Measurements from ENCODE around the gene SEMG2. TPM values are rescaled to one million over a fixed set of nuclear protein-coding genes. Genes with fewer than 3 reads are reported as not detected.

Gene SEMG2
- total RNA-seq, 3 donors from 2014 or later (not counting 1 experiment from before 2014, with no cell fraction given), result not detected

GRCh38 chr20:45258259-45258658 is 37.1 kb downstream of the SEMG2 start:
- H3K27ac ChIP-seq (ENCODE audit: low read length), result no peak overlapping the region
- Mint-ChIP-seq H3K4me3 (no peak overlapping the region), H3K27me3 (ENCODE audit: low read depth in 2 of 2) (peaks cover 19 to 39% of the 10 kb centered on the region in 2 donors), H3K4me1 (no peaks in the 10 kb centered on the region), H3K9me3 (no peaks in the 10 kb centered on the region), H3K27ac (no peak overlapping the region), H3K36me3 (no peaks in the 10 kb centered on the region)
- TF ChIP-seq CTCF (IDR thresholded peaks at IDR 0.05), result no peak
- H3K36me3 ChIP-seq (ENCODE audit: control insufficient read depth, insufficient read depth, low read length), result no peaks in the 10 kb centered on the region
- no peak overlapping the region for H3K4me3 ChIP-seq (ENCODE audit: low read length)
- DNase-seq (no peak), ATAC-seq (no peak)
- intact Hi-C loops (cut with micrococcal nuclease), result no loop called here
- peaks cover 6% of the 10 kb centered on the region for H3K27me3 ChIP-seq (ENCODE audit: control insufficient read depth, insufficient read depth, low read length)
- H3K9me3 ChIP-seq (ENCODE audit: control insufficient read depth, insufficient read depth, low read length), result no peaks in the 10 kb centered on the region
- H3K4me1 ChIP-seq (ENCODE audit: control insufficient read depth, insufficient read depth, low read length), result no peaks in the 10 kb centered on the region
- 90% methylated on average over 3 of the region's 3 CpGs for WGBS (ENCODE audit: insufficient coverage)

GRCh38 chr20:45258664-45259063 is 37.5 kb downstream of the SEMG2 start:
- no peak overlapping the region for H3K27ac ChIP-seq (ENCODE audit: low read length)
- no peaks in the 10 kb centered on the region for H3K9me3 Mint-ChIP-seq
- H3K27me3 ChIP-seq (ENCODE audit: control insufficient read depth, insufficient read depth, low read length), result peaks cover 6% of the 10 kb centered on the region
- no peak for TF ChIP-seq CTCF (IDR thresholded peaks at IDR 0.05)
- H3K36me3 Mint-ChIP-seq, result no peaks in the 10 kb centered on the region
- no peak for DNase-seq
- H3K36me3 ChIP-seq (ENCODE audit: control insufficient read depth, insufficient read depth, low read length), result no peaks in the 10 kb centered on the region
- WGBS (ENCODE audit: insufficient coverage), result 39% methylated on average over 2 of the region's 2 CpGs
- H3K4me3 Mint-ChIP-seq, result no peak overlapping the region
- no peak overlapping the region for H3K4me3 ChIP-seq (ENCODE audit: low read length)
- no peaks in the 10 kb centered on the region for H3K4me1 Mint-ChIP-seq
- H3K4me1 ChIP-seq (ENCODE audit: control insufficient read depth, insufficient read depth, low read length), result no peaks in the 10 kb centered on the region
- peaks cover 18 to 35% of the 10 kb centered on the region in 2 donors for H3K27me3 Mint-ChIP-seq (ENCODE audit: low read depth in 2 of 2)
- intact Hi-C loops (cut with micrococcal nuclease), result no loop called here
- no peaks in the 10 kb centered on the region for H3K9me3 ChIP-seq (ENCODE audit: control insufficient read depth, insufficient read depth, low read length)
- H3K27ac Mint-ChIP-seq, result no peak overlapping the region
- no peak for ATAC-seq

GRCh38 chr20:45263556-45264266 is 42.5 kb downstream of the SEMG2 start:
- DNase-seq (no peak), ATAC-seq (no peak)
- Histone ChIP-seq H3K36me3 (ENCODE audit: control insufficient read depth, insufficient read depth, low read length) (no peaks in the 10 kb centered on the region), H3K27ac (ENCODE audit: low read length) (no peak overlapping the region), H3K27me3 (ENCODE audit: control insufficient read depth, insufficient read depth, low read length) (peaks cover 2% of the 10 kb centered on the region), H3K4me3 (ENCODE audit: low read length) (no peak overlapping the region), H3K9me3 (ENCODE audit: control insufficient read depth, insufficient read depth, low read length) (no peaks in the 10 kb centered on the region), H3K4me1 (ENCODE audit: control insufficient read depth, insufficient read depth, low read length) (no peaks in the 10 kb centered on the region)
- intact Hi-C loops (cut with micrococcal nuclease), result no loop called here
- WGBS (ENCODE audit: insufficient coverage), result 82% methylated on average over 2 of the region's 3 CpGs
- Mint-ChIP-seq H3K4me1 (no peaks in the 10 kb centered on the region), H3K27ac (no peak overlapping the region), H3K36me3 (no peaks in the 10 kb centered on the region), H3K27me3 (ENCODE audit: low read depth in 2 of 2) (peaks cover 23 to 59% of the 10 kb centered on the region in 2 donors), H3K9me3 (no peaks in the 10 kb centered on the region), H3K4me3 (no peak overlapping the region)
- TF ChIP-seq CTCF (IDR thresholded peaks at IDR 0.05), result no peak

DNA sequence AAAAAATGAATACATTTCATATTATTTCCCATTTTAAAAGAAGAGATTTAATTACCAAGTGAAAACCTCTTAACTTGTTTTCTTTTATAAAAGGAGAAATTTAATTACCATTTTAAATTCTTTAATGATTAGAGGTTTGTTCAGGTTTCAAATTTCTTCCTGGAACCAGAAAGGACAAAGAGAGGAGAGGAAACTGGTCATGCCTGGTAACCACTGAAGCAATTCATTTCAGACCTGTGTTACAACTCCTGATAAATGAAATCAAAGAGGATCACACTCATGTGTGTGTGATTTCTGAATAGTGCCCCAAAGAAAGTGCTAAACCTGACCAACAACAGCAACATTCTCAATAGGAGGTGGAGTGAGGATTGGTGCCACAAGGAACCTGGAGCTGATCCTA is 45.8 kb downstream of the SEMG2 start:
- Mint-ChIP-seq H3K4me3 (no peak overlapping the region), H3K4me1 (no peaks in the 10 kb centered on the region), H3K27ac (no peak overlapping the region), H3K27me3 (ENCODE audit: low read depth in 2 of 2) (peaks cover 25 to 70% of the 10 kb centered on the region in 2 donors), H3K36me3 (no peaks in the 10 kb centered on the region), H3K9me3 (no peaks in the 10 kb centered on the region)
- H3K36me3 ChIP-seq (ENCODE audit: control insufficient read depth, insufficient read depth, low read length), result no peaks in the 10 kb centered on the region
- no peaks in the 10 kb centered on the region for H3K9me3 ChIP-seq (ENCODE audit: control insufficient read depth, insufficient read depth, low read length)
- no peak for ATAC-seq
- H3K4me1 ChIP-seq (ENCODE audit: control insufficient read depth, insufficient read depth, low read length), result no peaks in the 10 kb centered on the region
- H3K27me3 ChIP-seq (ENCODE audit: control insufficient read depth, insufficient read depth, low read length), result peaks cover 2% of the 10 kb centered on the region
- no peak overlapping the region for H3K4me3 ChIP-seq (ENCODE audit: low read length)
- DNase-seq, result no peak
- no peak overlapping the region for H3K27ac ChIP-seq (ENCODE audit: low read length)
- no peak for TF ChIP-seq CTCF (IDR thresholded peaks at IDR 0.05)
- intact Hi-C loops (cut with micrococcal nuclease), result no loop called here

Measured in natural killer cell (primary cell).